ENCODE results near the gene TRIM4.

TRIM4 gene

GRCh38 chr7:99881370-99881769 is 38.0 kb downstream of the TRIM4 start:
- no peaks in the 10 kb centered on the region for H3K79me2 ChIP-seq (ENCODE audit: insufficient read depth, low read length)
- no peaks in the 10 kb centered on the region for H3K27me3 ChIP-seq (ENCODE audit: low read length)
- H3K4me2 ChIP-seq (ENCODE audit: low read depth, low read length, poor library complexity, severe bottlenecking): no peak overlapping the region
- H3F3A ChIP-seq (ENCODE audit: insufficient read depth): no peaks in the 10 kb centered on the region
- no peaks in the 10 kb centered on the region for H3K9me3 ChIP-seq (ENCODE audit: insufficient read depth, low read length)
- no peaks in the 10 kb centered on the region; the same call in 1 of the 2 replicates for H4K20me1 ChIP-seq (ENCODE audit: low read depth, low read length)
- no peak overlapping the region for H3K27ac ChIP-seq (ENCODE audit: low read depth, low read length)
- no peak overlapping the region for H3K4me3 ChIP-seq (ENCODE audit: insufficient read depth, low read length, poor library complexity, severe bottlenecking)
- TF ChIP-seq EZH2phosphoT487 (conservative IDR thresholded peaks at IDR 0.05; ENCODE audit: low read length): no peak
- TF ChIP-seq, protein P1, sequence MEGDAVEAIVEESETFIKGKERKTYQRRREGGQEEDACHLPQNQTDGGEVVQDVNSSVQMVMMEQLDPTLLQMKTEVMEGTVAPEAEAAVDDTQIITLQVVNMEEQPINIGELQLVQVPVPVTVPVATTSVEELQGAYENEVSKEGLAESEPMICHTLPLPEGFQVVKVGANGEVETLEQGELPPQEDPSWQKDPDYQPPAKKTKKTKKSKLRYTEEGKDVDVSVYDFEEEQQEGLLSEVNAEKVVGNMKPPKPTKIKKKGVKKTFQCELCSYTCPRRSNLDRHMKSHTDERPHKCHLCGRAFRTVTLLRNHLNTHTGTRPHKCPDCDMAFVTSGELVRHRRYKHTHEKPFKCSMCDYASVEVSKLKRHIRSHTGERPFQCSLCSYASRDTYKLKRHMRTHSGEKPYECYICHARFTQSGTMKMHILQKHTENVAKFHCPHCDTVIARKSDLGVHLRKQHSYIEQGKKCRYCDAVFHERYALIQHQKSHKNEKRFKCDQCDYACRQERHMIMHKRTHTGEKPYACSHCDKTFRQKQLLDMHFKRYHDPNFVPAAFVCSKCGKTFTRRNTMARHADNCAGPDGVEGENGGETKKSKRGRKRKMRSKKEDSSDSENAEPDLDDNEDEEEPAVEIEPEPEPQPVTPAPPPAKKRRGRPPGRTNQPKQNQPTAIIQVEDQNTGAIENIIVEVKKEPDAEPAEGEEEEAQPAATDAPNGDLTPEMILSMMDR (IDR thresholded peaks at IDR 0.05; ENCODE audit: insufficient read depth, low read length, poor library complexity, severe bottlenecking): no peak
- H3K36me3 ChIP-seq (ENCODE audit: low read length): no peaks in the 10 kb centered on the region
- no peak overlapping the region for H3K9ac ChIP-seq (ENCODE audit: low read length)
- H3K9me2 ChIP-seq (replicated peaks; ENCODE audit: insufficient read depth, low read length): no peaks in the 10 kb centered on the region
- H2AFZ ChIP-seq (ENCODE audit: low read depth, low read length, severe bottlenecking): no peak overlapping the region

DNA sequence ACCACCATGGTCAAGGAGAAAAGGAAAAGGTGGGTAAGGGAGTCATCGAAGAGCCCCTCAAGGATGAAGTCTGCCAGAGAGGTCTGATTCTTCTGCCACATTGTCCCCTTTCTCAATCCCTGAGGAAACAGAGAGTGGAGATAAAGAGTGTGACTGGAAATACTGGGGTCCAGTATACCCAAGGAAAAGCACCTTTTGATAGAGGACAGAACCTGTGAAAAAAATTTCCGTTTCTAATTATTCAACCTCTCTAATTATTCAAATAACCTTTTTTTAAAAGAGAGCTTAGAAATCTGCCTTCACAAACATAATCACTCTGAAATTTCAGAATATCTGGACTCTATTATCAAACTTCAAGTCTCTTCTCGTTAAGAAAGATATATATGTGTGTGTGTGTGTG is 42.4 kb downstream of the TRIM4 start, which contains the start of gene OR2AE1:
Gene OR2AE1, minus strand, starts transcription at position 101 of the 400 bp plus-strand sequence. Its CDS starts 0 bp downstream, at position 101.
- H3K9me2 ChIP-seq (replicated peaks; ENCODE audit: insufficient read depth, low read length): no peaks in the 10 kb centered on the region
- TF ChIP-seq, protein P1 (IDR thresholded peaks at IDR 0.05; ENCODE audit: insufficient read depth, low read length, poor library complexity, severe bottlenecking): no peak
- no peak for TF ChIP-seq EZH2phosphoT487 (conservative IDR thresholded peaks at IDR 0.05; ENCODE audit: low read length)
- no peaks in the 10 kb centered on the region for H3K27me3 ChIP-seq (ENCODE audit: low read length)
- H3K9me3 ChIP-seq (ENCODE audit: insufficient read depth, low read length): no peaks in the 10 kb centered on the region
- H3K9ac ChIP-seq (ENCODE audit: low read length): no peak within 1 kb of the TSS
- H4K20me1 ChIP-seq (ENCODE audit: low read depth, low read length): no peaks in the 10 kb centered on the region
- H3K4me2 ChIP-seq (ENCODE audit: low read depth, low read length, poor library complexity, severe bottlenecking): no peak within 1 kb of the TSS
- no peak within 1 kb of the TSS for H3K27ac ChIP-seq (ENCODE audit: low read depth, low read length)
- no peak within 1 kb of the TSS for H2AFZ ChIP-seq (ENCODE audit: low read depth, low read length, severe bottlenecking)
- no peak within 1 kb of the TSS for H3K4me3 ChIP-seq (ENCODE audit: insufficient read depth, low read length, poor library complexity, severe bottlenecking)
- H3K79me2 ChIP-seq (ENCODE audit: insufficient read depth, low read length): no peaks in the 10 kb centered on the region
- no peaks in the 10 kb centered on the region for H3K36me3 ChIP-seq (ENCODE audit: low read length)
- no peaks in the 10 kb centered on the region for H3F3A ChIP-seq (ENCODE audit: insufficient read depth)

GRCh38 chr7:99876491-99876890 is 42.8 kb downstream of the TRIM4 start:
- no peaks in the 10 kb centered on the region for H3K36me3 ChIP-seq (ENCODE audit: low read length)
- no peaks in the 10 kb centered on the region for H3K79me2 ChIP-seq (ENCODE audit: insufficient read depth, low read length)
- no peaks in the 10 kb centered on the region for H3K9me2 ChIP-seq (replicated peaks; ENCODE audit: insufficient read depth, low read length)
- no peak overlapping the region for H3K4me3 ChIP-seq (ENCODE audit: insufficient read depth, low read length, poor library complexity, severe bottlenecking)
- H3K27me3 ChIP-seq (ENCODE audit: low read length): no peaks in the 10 kb centered on the region
- TF ChIP-seq EZH2phosphoT487 (conservative IDR thresholded peaks at IDR 0.05; ENCODE audit: low read length): no peak
- TF ChIP-seq, protein P1 (IDR thresholded peaks at IDR 0.05; ENCODE audit: insufficient read depth, low read length, poor library complexity, severe bottlenecking): no peak
- no peaks in the 10 kb centered on the region for H3F3A ChIP-seq (ENCODE audit: insufficient read depth)
- no peak overlapping the region for H3K4me2 ChIP-seq (ENCODE audit: low read depth, low read length, poor library complexity, severe bottlenecking)
- no peak overlapping the region for H3K9ac ChIP-seq (ENCODE audit: low read length)
- no peak overlapping the region for H2AFZ ChIP-seq (ENCODE audit: low read depth, low read length, severe bottlenecking)
- no peaks in the 10 kb centered on the region for H3K9me3 ChIP-seq (ENCODE audit: insufficient read depth, low read length)
- no peak overlapping the region for H3K27ac ChIP-seq (ENCODE audit: low read depth, low read length)
- H4K20me1 ChIP-seq (ENCODE audit: low read depth, low read length): no peaks in the 10 kb centered on the region
